Esophagus mucosa (tissue), 1 donor: ENCODE measurements around the gene CAVIN3. TPM values are rescaled to one million over a fixed set of nuclear protein-coding genes. Genes with fewer than 3 reads are reported as not detected.
"Not testable (repeated sequence)": the region's sequence is repeated elsewhere in the genome, so short reads cannot be mapped to it uniquely, and the experiment has no call there.

Experiments used
- ATAC-seq: fragments of 200-7000 bp; cut with Tn5 transposase; one replicate; pipeline ENCODE4 v1.9.1; 2020
- total RNA-seq: library from RNA; stranded (reverse); gene quantifications from one replicate; pipeline ENCODE4 v1.2.4, GENCODE V29; 2023
- donor health status: DM: yes; HTN: yes; CAD: no.

The CAVIN3 gene
- total RNA-seq, 1 donor from 2014 or later: 11.8 TPM

DNA sequence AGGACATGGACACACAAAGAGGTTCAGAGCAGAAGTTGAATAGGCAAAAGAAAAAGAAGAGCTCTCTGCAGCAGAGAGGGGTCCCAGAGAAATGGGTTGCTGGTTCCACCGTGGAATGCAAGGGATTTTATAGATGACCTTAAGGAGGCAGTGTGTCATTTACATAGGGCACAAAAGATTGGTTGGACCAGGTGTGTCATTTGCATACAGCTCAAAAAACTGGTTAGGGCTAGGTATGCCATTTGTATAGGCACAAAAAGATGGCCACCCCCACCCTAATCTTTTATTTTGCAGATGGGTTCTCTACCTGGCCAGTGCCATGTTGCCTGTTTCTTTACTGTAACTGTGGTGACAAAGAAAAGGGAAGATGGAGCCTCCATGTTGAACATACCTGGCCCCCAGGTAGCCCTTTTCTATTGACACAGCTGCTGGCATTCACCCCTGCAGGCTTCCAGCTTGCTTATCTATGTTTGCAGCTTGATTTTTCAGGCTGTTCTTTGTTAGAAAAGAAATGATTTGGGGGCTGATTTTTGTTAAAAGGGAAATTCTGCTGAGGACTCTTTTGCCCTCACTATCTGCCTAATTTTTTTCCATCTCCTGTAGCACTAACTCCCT, 3.1 kb upstream of the CAVIN3 start:
- no peak for ATAC-seq

DNA sequence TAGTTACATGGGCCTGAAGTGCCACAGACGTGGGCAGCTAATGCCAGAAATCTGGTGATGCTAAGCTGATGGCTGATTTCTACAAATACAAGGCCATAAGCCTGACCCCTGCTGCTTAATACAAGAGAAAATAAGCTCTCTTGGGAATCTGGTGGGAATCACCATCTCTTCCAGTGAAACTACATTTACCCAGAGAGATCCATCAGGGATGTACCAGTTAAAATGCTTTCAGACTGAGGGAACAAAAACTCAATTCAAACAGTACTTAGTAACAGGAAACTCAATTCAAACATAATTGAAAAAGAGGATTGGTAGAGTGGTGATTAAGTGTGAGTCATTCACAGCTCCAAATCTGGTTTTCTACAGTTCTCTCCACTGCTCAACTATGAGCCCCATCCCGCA, 1.7 kb upstream of the CAVIN3 start:
- ATAC-seq: peak; percentile 53

DNA sequence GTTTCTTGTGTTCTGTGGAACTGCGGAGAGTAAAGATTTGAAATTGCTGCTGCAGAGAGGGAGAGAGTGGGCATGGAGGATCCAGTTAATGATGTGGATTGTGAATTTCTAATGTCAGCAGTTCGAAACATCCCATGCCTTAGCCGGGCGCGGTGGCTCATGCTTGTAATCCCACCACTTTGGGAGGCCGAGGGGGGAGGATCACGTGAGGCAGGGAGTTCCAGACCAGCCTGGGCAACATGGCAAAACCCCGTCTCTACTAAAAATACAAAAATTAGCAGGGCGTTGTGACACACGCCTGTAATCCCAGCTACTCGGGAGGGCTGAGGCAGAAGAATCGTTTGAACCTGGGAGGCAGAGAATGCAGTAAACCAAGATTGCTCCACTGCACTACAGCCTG, 1.1 kb upstream of the CAVIN3 start:
- ATAC-seq: no peak

DNA sequence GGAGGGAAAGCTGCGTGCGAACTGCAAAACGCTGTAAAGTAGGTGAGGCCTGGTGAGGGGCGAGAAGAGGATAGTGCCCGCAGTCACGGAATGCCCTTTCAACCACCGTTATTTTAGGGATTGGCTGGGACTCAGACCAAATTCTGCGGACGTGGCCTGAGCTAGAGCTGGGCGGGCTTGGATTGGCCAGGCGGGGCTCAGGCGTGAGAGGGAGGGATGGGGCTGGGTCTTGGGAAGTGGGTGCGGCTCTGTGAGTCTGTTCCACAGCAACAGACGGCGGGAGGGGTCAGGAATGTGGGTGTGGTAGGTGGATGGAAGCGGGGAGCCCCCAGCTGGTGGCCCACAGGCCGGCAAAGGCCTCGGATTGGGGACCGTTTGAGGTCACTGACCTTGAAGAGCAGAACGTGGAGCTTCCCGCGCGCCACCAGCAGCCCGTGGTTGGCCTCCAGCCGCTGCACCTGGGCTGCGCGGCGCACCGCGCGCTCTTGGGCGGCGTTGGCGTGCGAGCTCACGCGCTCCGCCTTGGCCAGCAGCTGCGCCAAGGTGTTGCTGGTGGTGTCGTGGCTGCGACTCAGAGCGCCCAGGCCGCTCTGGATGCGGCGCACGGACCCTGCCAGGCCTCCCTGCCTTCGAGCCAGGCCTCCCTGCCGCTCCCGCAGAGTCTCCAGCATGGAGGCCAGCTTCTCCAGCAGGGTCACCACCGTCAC, 444 bp downstream of the CAVIN3 start:
- peak; percentile 93 for ATAC-seq

DNA sequence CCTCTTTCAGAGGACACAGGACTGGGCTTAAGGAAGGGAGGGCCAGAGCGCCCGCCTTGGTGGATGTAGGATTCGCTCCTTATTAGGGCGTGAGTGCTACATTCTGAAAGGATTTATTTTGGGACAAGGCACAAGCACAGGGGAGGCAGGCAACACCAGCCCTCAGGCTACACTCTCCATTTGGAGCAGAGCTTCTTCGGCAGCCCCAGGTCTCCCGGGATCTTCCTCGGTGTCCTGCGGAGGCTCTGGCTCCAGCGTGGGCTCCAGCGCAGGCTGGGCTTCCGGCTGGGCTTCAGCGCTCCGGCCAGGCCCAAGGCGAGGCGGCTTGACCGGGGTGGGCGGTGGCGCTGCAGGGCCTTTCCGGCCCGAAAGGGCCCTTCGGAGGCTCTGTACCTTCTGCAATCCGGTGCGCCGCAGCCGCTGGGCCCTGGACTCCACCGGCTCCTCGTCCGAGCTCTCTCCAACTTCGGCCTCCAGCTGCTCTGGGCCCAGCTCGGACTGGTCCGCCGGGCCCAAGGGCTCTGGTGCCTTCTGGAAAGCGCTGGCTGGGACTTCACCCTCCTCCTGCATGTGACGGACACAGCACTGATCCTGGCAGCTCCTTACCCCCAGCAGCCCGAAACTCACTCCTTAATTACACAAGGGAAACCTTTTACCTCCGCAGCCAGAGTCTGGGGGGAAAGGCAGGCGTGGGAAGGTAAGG, 1.1 kb downstream of the CAVIN3 start:
- peak; percentile 21 for ATAC-seq

DNA sequence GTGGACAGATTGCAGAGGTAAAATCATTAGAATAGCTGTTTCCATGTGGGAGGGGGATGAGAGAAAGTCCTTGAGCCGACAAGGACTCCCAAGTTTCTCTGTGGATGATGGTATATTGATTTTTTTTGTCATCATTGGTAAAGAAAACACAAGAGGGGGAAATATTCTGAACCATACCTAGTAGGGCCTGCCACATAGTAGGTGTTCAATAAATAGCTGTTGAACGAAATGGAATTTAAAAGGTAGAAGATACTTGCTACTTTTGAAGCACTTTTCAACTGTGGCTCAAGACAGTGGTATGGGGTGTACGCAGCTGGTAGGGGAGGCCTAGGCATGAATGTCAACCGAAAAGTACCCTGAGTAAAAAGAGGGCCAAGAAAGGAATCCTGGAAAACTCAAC, 2.1 kb downstream of the CAVIN3 start:
- no peak for ATAC-seq

DNA sequence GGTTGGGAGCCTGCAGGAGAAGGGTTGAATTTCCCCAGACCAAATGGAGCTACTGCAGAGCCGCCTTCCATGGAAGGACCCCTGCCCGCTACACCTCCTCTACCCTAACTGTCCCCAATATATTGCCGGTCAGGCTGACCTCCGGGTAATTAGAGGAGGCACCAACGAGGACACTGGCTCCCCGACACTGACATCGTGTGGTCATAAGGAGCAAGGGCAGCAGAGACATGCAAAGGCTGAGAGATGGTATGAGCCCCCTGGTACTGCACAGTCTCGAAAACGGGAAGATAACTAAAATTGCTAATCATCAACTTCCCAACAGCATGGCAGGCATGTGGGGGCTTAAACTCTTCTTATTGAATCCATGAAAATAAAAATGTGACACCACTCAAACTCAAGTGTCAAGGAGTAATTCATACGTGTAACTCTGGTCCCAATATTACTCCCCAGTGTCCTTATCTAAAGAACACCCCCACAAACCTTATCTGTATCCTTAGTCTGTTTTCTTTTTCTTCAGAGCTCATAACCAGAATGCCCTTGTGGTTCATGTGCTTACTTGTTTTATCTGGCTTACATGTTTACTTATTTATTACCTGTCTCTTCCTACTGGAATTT, 4.4 kb downstream of the CAVIN3 start:
- peak; percentile 36 for ATAC-seq

DNA sequence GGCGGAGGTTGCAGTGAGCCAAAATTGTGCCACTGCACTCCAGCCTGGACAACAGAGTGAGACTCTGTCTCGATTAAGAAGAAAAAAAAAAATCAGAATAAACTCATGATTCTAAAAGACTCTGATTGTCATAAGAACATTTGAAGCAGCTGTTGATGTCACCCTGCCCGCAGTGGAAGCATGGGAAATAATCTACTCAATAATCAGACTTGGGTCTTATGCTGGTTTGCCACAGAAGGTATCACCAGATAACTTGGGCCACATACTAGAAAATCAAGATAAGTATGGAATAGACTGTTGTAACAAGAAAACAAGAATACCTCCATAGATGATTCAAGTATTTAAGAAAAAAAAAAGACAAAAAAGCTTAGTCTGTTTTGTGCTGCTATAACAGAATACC, 8.2 kb downstream of the CAVIN3 start:
- ATAC-seq: no peak

DNA sequence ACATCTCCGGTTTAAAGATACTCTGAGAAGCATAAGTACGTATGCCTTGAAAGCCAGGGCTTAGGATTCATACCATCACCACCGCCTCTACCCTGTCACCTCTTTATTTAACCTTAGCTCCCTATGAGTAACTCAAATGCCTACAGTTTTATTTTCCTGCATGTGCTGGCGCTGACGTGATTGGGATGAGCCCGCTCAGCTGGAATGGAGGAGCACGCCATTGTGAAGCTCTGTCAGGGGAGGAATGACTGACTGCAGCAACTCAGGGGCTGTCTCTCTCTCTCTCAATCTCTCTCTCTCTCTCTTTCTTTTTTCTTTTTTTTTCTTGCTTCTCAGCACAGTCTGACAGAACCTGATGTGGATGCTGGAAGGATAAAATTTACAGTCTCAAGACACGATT, 12.4 kb downstream of the CAVIN3 start:
- no peak for ATAC-seq

DNA sequence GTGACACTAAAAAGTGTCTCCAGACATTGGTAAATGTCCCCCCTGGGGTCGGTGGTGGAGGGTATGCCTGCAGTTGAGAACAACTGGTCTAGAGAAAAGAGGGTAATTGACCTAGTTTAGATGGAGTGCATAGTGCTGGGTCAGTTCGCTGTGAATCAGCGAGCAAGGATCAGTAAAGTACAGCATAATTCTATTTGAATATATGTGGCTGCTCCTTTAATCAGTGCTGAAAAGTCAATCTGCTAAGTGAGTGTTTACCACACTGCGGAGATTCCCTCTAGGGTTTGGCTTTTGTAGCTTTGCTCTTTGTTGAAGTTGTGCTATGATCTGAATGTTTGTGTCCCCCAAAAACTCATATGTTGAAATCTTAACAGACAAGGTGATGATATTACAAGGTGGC, 15.0 kb downstream of the CAVIN3 start:
- no peak for ATAC-seq

DNA sequence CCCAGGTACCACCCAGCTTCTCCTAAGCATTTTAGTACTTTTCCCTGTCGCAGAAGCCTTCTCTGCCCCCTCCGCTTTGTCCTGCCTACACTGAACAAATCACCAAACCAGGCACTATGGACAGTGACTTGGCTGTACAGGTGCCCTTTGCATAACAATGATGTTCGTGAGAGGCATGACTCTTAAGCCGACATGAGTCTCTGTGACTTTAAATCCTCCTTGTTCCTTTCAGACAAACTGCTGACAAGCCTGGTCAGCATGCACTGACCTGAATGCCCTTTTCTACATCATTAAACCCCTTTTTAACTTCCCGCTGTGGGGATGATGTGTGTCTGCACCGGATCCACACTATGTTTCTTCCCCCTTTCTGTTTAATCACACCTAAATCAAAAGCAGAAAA, 16.6 kb downstream of the CAVIN3 start:
- no peak for ATAC-seq

DNA sequence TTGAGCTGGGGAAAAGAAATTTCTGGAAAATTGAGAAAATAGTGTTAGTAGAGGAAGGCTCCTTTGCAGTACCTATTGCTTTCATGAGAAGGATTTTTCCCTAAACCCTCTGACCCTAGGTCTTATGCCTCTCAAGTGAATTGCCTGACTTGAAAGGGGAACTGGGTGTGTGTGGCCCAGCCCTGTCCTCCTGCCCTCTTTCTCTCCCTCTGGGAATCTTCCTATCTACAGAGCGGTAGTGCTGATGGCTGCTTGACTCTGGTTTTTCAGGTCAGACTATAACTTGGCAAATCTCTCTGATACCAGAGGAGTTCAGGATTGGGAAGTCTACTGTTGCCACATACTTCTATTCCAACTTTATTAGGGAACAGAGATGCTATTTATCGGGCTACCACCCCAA, 19.2 kb downstream of the CAVIN3 start:
- no peak for ATAC-seq

DNA sequence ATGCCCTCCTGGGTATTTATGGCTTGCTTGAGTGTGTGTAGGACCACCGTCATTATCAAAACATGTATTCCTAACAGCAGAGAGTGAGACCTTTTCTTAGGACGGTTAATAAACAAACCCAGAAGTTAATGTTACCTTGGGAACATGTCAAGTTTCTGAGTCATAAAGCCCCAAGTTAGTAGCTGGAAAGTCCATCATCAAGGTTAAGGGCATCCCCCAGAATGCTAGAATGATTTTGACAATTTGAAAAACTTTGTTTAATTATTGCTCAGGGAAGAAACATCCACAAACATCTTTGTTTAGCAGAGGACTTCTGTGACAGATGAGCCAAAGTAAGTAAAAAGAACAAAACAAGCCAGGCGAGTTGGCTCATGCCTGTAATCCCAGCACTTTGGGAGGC, 20.0 kb downstream of the CAVIN3 start:
- ATAC-seq: no peak

DNA sequence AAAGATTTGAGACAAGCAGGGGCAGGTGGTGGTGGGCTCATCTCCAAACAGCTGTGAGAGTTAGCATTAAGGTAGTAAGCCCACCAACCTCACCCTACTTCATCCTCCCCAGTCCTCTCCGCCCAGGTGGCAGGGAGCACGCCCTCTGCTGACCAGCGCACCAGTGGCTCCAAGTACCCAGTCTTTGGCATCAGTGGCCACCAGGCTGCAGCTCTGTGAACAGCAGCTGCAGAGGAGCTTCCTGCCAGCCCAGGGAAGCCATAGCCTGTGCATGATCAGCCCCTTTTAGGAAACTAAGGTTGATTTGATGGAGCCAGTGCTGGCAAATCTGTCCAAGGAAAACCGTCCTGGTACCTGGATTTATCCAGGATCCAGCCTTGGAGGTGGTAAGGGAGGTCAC, 21.7 kb downstream of the CAVIN3 start:
- peak; percentile 43 for ATAC-seq

DNA sequence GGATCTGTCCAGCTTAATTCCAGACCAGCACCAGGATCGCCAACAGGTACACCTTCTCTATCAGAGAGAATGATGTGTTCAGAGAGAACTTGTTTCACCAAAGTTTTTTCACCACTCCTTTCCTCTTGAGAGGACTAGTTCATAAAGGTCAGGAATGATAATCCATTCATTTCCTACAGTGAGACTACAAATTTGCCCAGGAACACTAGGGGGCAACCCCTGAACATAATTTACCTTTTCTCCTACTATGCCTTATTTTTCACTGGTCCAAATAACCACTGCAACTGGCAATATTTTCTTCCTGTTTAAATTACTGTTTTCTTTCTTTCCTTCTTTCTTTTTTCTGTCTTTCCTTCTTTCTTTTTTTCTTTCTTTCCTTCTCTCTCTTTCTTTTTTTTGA, 22.5 kb downstream of the CAVIN3 start:
- no peak for ATAC-seq

DNA sequence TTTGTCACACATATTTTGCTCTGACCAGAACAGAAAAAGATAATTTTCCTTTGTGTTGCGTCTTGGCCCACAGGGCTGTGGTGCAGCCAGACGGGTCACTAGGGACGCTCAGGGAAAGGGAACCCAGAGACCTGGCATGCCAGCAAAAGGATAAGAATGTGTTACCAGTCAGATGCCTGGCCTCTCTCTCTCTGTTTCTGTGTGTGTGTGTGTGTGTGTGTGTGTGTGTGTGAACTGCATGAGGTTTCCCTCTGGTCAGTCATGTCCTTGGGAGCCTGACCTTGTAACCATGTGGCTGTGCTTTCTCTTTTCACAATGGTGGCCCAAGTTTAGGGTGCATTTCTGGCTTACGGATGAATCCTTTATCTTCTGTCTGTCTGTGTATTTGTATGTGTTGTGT, 35.3 kb downstream of the CAVIN3 start:
- no peak for ATAC-seq

DNA sequence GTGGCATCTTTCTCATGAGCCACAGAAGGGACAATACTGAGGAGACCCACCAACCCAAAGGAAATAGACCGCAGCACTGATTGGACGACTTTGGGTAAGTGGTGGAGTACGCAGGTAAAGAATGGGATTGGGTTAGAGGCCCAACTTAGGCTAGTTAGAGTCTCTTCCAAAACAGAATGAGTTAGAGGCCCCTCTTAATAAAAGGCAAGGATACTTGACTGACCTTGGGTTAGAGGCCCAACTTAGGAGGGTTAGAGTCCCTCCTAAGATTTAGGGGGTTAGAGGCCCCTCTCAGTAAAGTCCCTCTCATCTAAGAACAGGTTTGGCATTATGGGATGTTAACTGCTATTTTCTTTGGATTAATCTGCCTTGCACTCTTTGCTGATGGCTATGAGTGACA, 36.1 kb downstream of the CAVIN3 start:
- ATAC-seq: no peak

DNA sequence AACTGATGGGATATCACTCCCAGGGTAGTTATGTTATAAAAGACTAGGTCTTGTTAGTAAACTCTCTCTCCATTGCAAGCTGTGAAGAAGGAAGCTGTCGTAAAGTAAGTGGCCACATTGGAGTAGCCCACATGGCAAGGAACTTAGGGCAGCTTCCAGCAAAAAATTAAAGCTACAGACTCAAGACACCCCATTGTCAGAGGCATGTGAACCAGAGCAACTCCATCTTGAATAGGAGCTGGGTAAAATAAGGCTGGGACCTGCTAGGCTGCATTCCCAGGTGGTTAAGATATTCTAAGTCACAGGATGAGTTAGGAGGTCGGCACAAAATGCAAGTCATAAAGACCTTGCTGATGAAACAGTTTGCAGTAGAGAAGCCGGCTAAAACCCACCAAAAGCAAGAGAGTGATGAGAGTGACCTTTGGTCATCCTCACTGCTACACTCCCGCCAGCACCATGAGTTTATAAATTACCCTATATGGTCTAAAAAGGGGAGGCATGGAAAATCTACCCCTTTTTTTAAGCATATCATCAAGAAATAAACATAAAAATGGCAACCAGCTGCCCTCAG, 36.8 kb downstream of the CAVIN3 start:
- ATAC-seq: no peak

DNA sequence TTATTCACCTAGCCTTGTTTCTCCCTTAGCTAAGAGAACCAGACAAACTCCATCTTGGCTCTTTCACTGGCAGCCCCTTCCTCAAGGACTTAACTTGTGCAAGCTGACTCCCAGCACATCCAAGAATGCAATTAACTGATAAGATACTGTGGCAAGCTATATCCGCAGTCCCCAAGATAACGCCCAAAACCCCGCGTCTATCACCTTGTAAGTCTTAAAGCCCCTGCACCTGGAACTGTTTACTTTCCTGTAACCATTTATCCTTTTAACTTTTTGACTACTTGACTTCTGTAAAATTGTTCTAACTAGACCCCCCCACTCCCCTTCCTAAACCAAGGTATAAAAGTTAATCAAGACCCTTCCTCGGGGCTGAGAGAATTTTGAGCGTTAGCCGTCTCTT, 39.5 kb downstream of the CAVIN3 start:
- ATAC-seq: not testable (repeated sequence)

DNA sequence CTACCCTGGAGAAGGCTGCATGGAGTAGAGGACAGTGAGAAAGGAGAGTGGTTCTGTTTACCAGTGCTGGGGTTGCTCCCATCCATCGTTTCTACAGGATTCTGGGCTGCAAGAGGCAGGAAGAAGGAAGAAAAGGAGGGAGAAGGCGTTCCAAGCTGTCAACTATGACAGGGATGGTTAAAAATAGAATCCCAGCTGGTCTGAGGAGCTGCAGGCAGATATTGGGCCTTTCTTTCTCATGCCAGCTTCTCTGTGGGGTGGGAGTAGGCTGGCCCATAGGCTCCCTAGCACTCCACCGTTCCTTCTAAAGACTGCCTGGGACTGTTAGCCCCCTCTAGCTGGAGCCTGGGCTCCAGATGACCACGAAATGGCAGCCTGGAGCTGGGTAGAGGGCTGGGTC, 47.1 kb downstream of the CAVIN3 start:
- no peak for ATAC-seq

DNA sequence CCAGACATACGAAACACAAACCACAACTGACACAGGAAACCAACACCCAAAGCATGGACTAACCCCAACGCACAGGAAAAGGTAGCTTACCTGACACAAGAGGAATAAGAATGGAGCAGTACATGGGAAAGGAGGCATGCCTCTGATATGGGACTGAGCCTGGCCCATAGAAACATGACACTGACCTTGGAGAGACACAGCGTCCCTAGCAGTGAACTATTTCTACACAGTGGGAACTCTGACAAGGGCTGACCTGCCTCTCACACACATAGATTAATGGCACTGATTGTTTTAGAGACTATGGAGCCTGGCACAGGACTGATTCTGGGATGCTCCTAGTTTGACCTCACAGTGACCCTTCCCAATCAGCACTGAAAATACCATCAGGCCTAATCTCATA, 48.7 kb downstream of the CAVIN3 start:
- no peak for ATAC-seq

DNA sequence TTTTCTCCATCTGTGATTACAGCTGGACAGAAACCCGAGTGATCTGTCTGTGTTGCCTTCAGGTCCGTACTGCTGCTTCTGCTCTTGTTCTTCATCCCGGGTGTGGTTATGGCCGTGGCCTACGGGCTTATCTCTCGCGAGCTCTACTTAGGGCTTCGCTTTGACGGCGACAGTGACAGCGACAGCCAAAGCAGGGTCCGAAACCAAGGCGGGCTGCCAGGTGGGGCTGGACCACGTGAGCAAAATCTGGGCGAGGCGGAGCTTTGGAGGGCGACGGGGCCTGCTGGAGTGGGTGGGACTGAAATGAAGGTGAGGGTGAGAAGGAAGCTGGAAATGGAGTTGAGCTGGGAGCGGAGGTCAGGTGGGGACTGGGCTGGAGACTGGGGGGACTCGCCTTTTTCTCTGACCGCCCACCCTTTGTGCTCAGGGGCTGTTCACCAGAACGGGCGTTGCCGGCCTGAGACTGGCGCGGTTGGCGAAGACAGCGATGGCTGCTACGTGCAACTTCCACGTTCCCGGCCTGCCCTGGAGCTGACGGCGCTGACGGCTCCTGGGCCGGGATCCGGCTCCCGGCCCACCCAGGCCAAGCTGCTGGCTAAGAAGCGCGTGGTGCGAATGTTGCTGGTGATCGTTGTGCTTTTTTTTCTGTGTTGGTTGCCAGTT, 49.6 kb downstream of the CAVIN3 start:
- no peak for ATAC-seq

DNA sequence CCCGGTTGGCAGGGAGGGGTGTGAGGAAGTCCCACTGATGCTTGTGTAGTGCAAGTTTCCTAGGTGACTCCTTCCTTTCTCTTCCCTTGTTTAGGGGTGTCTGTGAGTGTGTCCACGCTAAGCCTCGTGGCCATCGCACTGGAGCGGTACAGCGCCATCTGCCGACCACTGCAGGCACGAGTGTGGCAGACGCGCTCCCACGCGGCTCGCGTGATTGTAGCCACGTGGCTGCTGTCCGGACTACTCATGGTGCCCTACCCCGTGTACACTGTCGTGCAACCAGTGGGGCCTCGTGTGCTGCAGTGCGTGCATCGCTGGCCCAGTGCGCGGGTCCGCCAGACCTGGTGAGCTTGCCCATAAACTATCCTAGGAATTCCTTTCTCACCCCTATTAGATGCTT, 50.3 kb downstream of the CAVIN3 start:
- no peak for ATAC-seq
